IMR-90 (cell line): ENCODE results near the gene ZBTB47. TPM values are rescaled to one million over a fixed set of nuclear protein-coding genes. Genes with fewer than 3 reads are reported as not detected.

Experiments
- ATAC-seq: fragments of 200-7000 bp; cut with Tn5 transposase; 2 replicates; pipeline ENCODE4 v1.9.1; 2020; ENCODE audit warnings: low read depth, mild to moderate bottlenecking, moderate library complexity
- BruUV-seq: library from RNA; stranded (reverse); fragments of 400-500 nt; replicated peaks from 2 replicates; lab custom pipeline; 2021; lab: Mats Ljungman, UMichigan
- CTCF ChIA-PET: fragments of 300-600 bp; formaldehyde crosslinking; extraction: SDS; loops from one replicate; lab custom pipeline; 2021; ENCODE audit warnings: antibody characterized with exemption; lab: Yijun Ruan, JAX
- POLR2A ChIA-PET: fragments of 300-600 bp; sonication (Branson Sonifier 250); formaldehyde crosslinking; loops from one replicate; lab custom pipeline; 2022; ENCODE audit warnings: antibody characterized with exemption; ENCODE audit not compliant: unreplicated experiment; lab: Charles Lee
- DNase-seq: peaks from one replicate; pipeline ENCODE4 v3.0.0; 2013
- H2AFZ ChIP-seq: replicated peaks from 2 replicates; pipeline ENCODE3; 2013; ENCODE audit warnings: low read length, mild to moderate bottlenecking; ENCODE audit not compliant: poor library complexity
- H2AK5ac ChIP-seq: 2 replicates; pipeline ENCODE4 v1.6.1; 2013; ENCODE audit warnings: low read depth, low read length, inconsistent platforms
- H2AK9ac ChIP-seq: replicated peaks from 2 replicates; pipeline ENCODE3; 2013; ENCODE audit warnings: mild to moderate bottlenecking, low read depth, low read length, moderate library complexity; ENCODE audit not compliant: poor library complexity
- H2BK120ac ChIP-seq: 2 replicates; pipeline ENCODE4 v1.6.1; 2013; ENCODE audit warnings: low read depth, low read length, inconsistent platforms
- H2BK15ac ChIP-seq: 3 replicates; pipeline ENCODE4 v1.6.1; 2013; ENCODE audit warnings: low read depth, low read length, inconsistent platforms
- H2BK20ac ChIP-seq: 2 replicates; pipeline ENCODE4 v1.6.1; 2013; ENCODE audit warnings: low read depth, mild to moderate bottlenecking, inconsistent platforms, low read length, moderate library complexity
- H2BK5ac ChIP-seq: 2 replicates; pipeline ENCODE4 v1.6.1; 2013; ENCODE audit warnings: mild to moderate bottlenecking, low read depth, low read length, inconsistent platforms; ENCODE audit not compliant: poor library complexity, severe bottlenecking
- H3K14ac ChIP-seq: replicated peaks from 2 replicates; pipeline ENCODE4 v1.6.1; 2013; ENCODE audit warnings: low read depth, low read length, inconsistent platforms
- H3K18ac ChIP-seq: 2 replicates; pipeline ENCODE4 v1.6.1; 2013; ENCODE audit warnings: low read depth, low read length, control low read depth
- H3K23ac ChIP-seq: 2 replicates; pipeline ENCODE4 v1.6.1; 2013; ENCODE audit warnings: low read depth, low read length, inconsistent platforms
- H3K27ac ChIP-seq: 2 replicates; pipeline ENCODE4 v1.5.1; 2013; ENCODE audit warnings: mild to moderate bottlenecking, control low read depth, low read length; ENCODE audit not compliant: insufficient read depth
- H3K27me3 ChIP-seq: 2 replicates; pipeline ENCODE4 v1.6.1; 2013; ENCODE audit warnings: low read length; ENCODE audit not compliant: control insufficient read depth, insufficient read depth
- H3K36me3 ChIP-seq: 2 replicates; pipeline ENCODE4 v1.6.1; 2013; ENCODE audit warnings: low read length, mixed read lengths; ENCODE audit not compliant: control insufficient read depth, insufficient read depth
- H3K4ac ChIP-seq: 2 replicates; pipeline ENCODE4 v1.6.1; 2013; ENCODE audit warnings: low read depth, low read length, inconsistent platforms
- H3K4me1 ChIP-seq: 2 replicates; pipeline ENCODE4 v1.6.1; 2013; ENCODE audit warnings: low read length, mixed read lengths; ENCODE audit not compliant: control insufficient read depth, insufficient read depth
- H3K4me2 ChIP-seq: 2 replicates; pipeline ENCODE4 v1.6.1; 2013; ENCODE audit warnings: low read depth, mild to moderate bottlenecking, control low read depth, low read length, moderate library complexity
- H3K4me3 ChIP-seq: 2 replicates; pipeline ENCODE4 v1.5.1; 2013; ENCODE audit warnings: low read depth, mild to moderate bottlenecking, control low read depth, low read length, moderate library complexity; ENCODE audit not compliant: insufficient read depth
- H3K56ac ChIP-seq: 2 replicates; pipeline ENCODE4 v1.6.1; 2013; ENCODE audit warnings: low read length, inconsistent platforms; ENCODE audit not compliant: insufficient read depth; ENCODE audit errors: extremely low read depth
- H3K79me1 ChIP-seq, 2 experiments: 2 replicates each; pipeline ENCODE4 v1.6.1; 2013; ENCODE audit warnings: low read length in 2 of 2, inconsistent platforms in 1 of 2, low read depth in 1 of 2
- H3K9ac ChIP-seq: 2 replicates; pipeline ENCODE4 v1.6.1; 2013; ENCODE audit warnings: low read depth, low read length, control low read depth
- H3K9me1 ChIP-seq: 2 replicates; pipeline ENCODE4 v1.6.1; 2013; ENCODE audit warnings: low read length, inconsistent platforms; ENCODE audit not compliant: insufficient read depth
- H3K9me3 ChIP-seq: 2 replicates; pipeline ENCODE4 v1.6.1; 2013; ENCODE audit warnings: low read length; ENCODE audit not compliant: control insufficient read depth, insufficient read depth
- H4K20me1 ChIP-seq: 2 replicates; pipeline ENCODE4 v1.6.1; 2013; ENCODE audit warnings: low read length, inconsistent platforms; ENCODE audit not compliant: insufficient read depth
- H4K5ac ChIP-seq: 2 replicates; pipeline ENCODE4 v1.6.1; 2013; ENCODE audit warnings: mild to moderate bottlenecking, low read depth, low read length, control low read depth
- H4K8ac ChIP-seq, 2 experiments: 2 replicates each; pipeline ENCODE4 v1.6.1; 2013; ENCODE audit warnings: low read depth in 2 of 2, low read length in 2 of 2, control low read depth in 1 of 2, inconsistent platforms in 1 of 2
- H4K91ac ChIP-seq: 2 replicates; pipeline ENCODE4 v1.6.1; 2013; ENCODE audit warnings: low read depth, low read length, inconsistent platforms; ENCODE audit not compliant: insufficient read depth
- BHLHE40 ChIP-seq: fragments of 150-350 bp; IDR thresholded peaks from 2 replicates; pipeline ENCODE4 v1.6.1; 2016; ENCODE audit warnings: mild to moderate bottlenecking, low read depth, low read length
- CTCF ChIP-seq: conservative IDR thresholded peaks from 2 replicates; pipeline ENCODE4 v1.5.1; 2012; ENCODE audit warnings: mild to moderate bottlenecking, low read depth, low read length, improper control_type of control experiment
- ELK1 ChIP-seq: fragments of 150-350 bp; IDR thresholded peaks from 2 replicates; pipeline ENCODE4 v1.6.1; 2016; ENCODE audit warnings: low read depth, mild to moderate bottlenecking, low read length, moderate library complexity, borderline replicate concordance
- MAFK ChIP-seq: IDR thresholded peaks from 2 replicates; pipeline ENCODE4 v1.6.1; 2012; ENCODE audit warnings: low read depth, low read length, improper control_type of control experiment
- SMC3 ChIP-seq: fragments of 150-350 bp; IDR thresholded peaks from 2 replicates; pipeline ENCODE4 v1.6.1; 2016; ENCODE audit warnings: low read depth, mild to moderate bottlenecking, antibody characterized with exemption, low read length, moderate library complexity
- USF2 ChIP-seq: fragments of 150-350 bp; IDR thresholded peaks from 2 replicates; pipeline ENCODE4 v1.6.1; 2017; ENCODE audit warnings: mild to moderate bottlenecking, antibody characterized with exemption, low read length, low read depth
- WGBS, 2 experiments: methylation state at CpG; one replicate each; pipeline versions ENCODE4 v1.1.5 to v1.1.7; 2013; ENCODE audit warnings: missing lambda C conversion rate in 2 of 2; ENCODE audit not compliant: insufficient read length in 1 of 2; ENCODE audit errors: extremely low coverage in 2 of 2; 5-methylcytosine and 5-hydroxymethylcytosine counted together
- dilution Hi-C: fragments of 300-500 bp; cut with HindIII; formaldehyde crosslinking; loops from one replicate; pipeline ENCODE4 v1.14.3; 2018; ENCODE audit warnings: low sequenced_read_pairs; ENCODE audit not compliant: unreplicated experiment
- in situ Hi-C: fragments of 300-500 bp; cut with MboI; formaldehyde crosslinking; loops from 3 replicates; pipeline ENCODE4 v1.14.3; 2019; ENCODE audit warnings: low sequenced_read_pairs, inconsistent platforms, mixed read lengths
- intact Hi-C: fragments of 100-400 bp; cut with micrococcal nuclease; formaldehyde crosslinking; loops from 2 replicates; pipeline ENCODE4 v1.10.0; 2022
- polyA plus RNA-seq, 3 experiments: library from polyadenylated mRNA; depleted of rRNA; stranded (reverse); fragments of >200 nt; gene quantifications; 2 replicates each; pipeline ENCODE4 v1.2.3, GENCODE V29; 2012; ENCODE audit warnings: low replicate concordance in 1 of 3
- total RNA-seq: library from RNA; depleted of rRNA; stranded (reverse); fragments of >200 nt; gene quantifications from 2 replicates; pipeline ENCODE4 v1.2.3, GENCODE V29; 2012

Gene ZBTB47
- total and polyA plus RNA-seq, 2 of the 4 experiments (the other 2 are of a cell fraction), result 10.9 to 16.8 TPM

- no peak for TF ChIP-seq USF2
Measured at GRCh38 chr3:42685363-42685881, 31.9 kb downstream of the ZBTB47 start, which contains the start of gene KLHL40 (continued).

- Histone ChIP-seq H3K79me1 (no peaks in the 10 kb centered on the region), H3K56ac (no peak overlapping the region), H3K14ac (no peak overlapping the region; the same call in 1 of the 2 replicates), H2AK9ac (peak overlapping the region; percentile 34), H3K9me1 (peaks cover 6% of the 10 kb centered on the region), H2BK120ac (no peak overlapping the region), H3K9me3 (peaks cover 7% of the 10 kb centered on the region), H3K23ac (no peak overlapping the region; the same call in 1 of the 2 replicates), H3K4me1 (peaks cover 5% of the 10 kb centered on the region), H2AFZ (peak overlapping the region; percentile 88), H4K5ac (no peak overlapping the region), H3K36me3 (no peaks in the 10 kb centered on the region), H4K8ac (no peak overlapping the region), H2BK15ac (no peak overlapping the region), H2AK5ac (no peak overlapping the region), H3K4me3 (peak overlapping the region; percentile 27), H3K9ac (no peak overlapping the region), H4K91ac (no peak overlapping the region), H2BK5ac (no peak overlapping the region), H2BK20ac (no peak overlapping the region), H3K27ac (no peak overlapping the region), H3K4me2 (peak overlapping the region; percentile 80), H4K20me1 (no peaks in the 10 kb centered on the region; the same call in 1 of the 2 replicates), H3K4ac (no peak overlapping the region), H3K27me3 (peaks cover 43% of the 10 kb centered on the region), H3K18ac (no peak overlapping the region)
- in situ Hi-C loops (no loop called here), intact Hi-C loops (no loop called here), dilution Hi-C loops (no loop called here)
- ChIA-PET CTCF (no interaction called here), POLR2A (no interaction called here)
- DNase-seq (no peak), ATAC-seq (no peak)
- no peak for TF ChIP-seq USF2
- TF ChIP-seq BHLHE40, result no peak
- TF ChIP-seq ELK1, result no peak
- TF ChIP-seq CTCF, result no peak
- TF ChIP-seq SMC3, result no peak
- TF ChIP-seq MAFK, result no peak
- no TSS peak for BruUV-seq
- 27% methylated on average over 32 of the region's 80 CpGs; no CpG with 5 or more reads in 1 of the 2 experiments for WGBS, 2 experiments
Measured at GRCh38 chr3:42685891-42686820, 32.7 kb downstream of the ZBTB47 start.
